B cell (primary cell): ENCODE measurements around the gene SKAP1. TPM values are rescaled to one million over a fixed set of nuclear protein-coding genes. Genes with fewer than 3 reads are reported as not detected.

Experiments
- ATAC-seq: fragments of 200-7000 bp; cut with Tn5 transposase; one replicate; pipeline ENCODE4 v1.10.0; 2021; ENCODE audit warnings: low read depth, mild to moderate bottlenecking, moderate number of reproducible peaks, moderate library complexity
- CTCF ChIA-PET: fragments of 350-600 bp; sonication (Branson Sonifier 250); formaldehyde crosslinking; loops from one replicate; lab custom pipeline; 2021; ENCODE audit warnings: antibody characterized with exemption, inconsistent platforms; lab: Charles Lee
- POLR2A ChIA-PET: fragments of 350-600 bp; sonication (Branson Sonifier 250); formaldehyde crosslinking; loops from one replicate; lab custom pipeline; 2021; ENCODE audit warnings: antibody characterized with exemption; lab: Charles Lee
- DNase-seq: peaks from one replicate; pipeline ENCODE4 v3.0.0; 2013
- H2AFZ ChIP-seq: 2 replicates; pipeline ENCODE4 v1.6.1; 2012; ENCODE audit warnings: mild to moderate bottlenecking, low read depth, low read length; ENCODE audit not compliant: insufficient read depth, poor library complexity, severe bottlenecking
- H3K27ac ChIP-seq, 2 donors: 1 replicate in 1 of 2; 2 replicates in 1 of 2; pipeline ENCODE4 v1.5.1; 2012 to 2013; ENCODE audit warnings: low read length in 2 of 2, mild to moderate bottlenecking in 2 of 2, moderate library complexity in 1 of 2
- H3K27me3 ChIP-seq, 4 experiments: fragments of 200-600 bp in 1 of 4; sonication (generic) in 1 of 4; replicated peaks in 1 of 4; 1 replicate in 2 of 4; 2 replicates in 2 of 4; pipeline versions ENCODE4 v1.6.1 to v1.7.0; 2013 to 2016; ENCODE audit warnings: low read length in 3 of 4, mild to moderate bottlenecking in 2 of 4, mixed read lengths in 1 of 4, moderate library complexity in 1 of 4; ENCODE audit not compliant: insufficient read depth in 4 of 4, control insufficient read depth in 3 of 4; ENCODE audit errors: control extremely low read depth in 1 of 4
- H3K36me3 ChIP-seq, 2 experiments: replicated peaks in 1 of 2; 1 replicate in 1 of 2; 2 replicates in 1 of 2; pipeline versions ENCODE4 v1.6.1 to v1.7.1; 2013; ENCODE audit warnings: low read length in 1 of 2; ENCODE audit not compliant: insufficient read depth in 2 of 2, control insufficient read depth in 1 of 2; ENCODE audit errors: control extremely low read depth in 1 of 2, extremely low read depth in 1 of 2
- H3K4me1 ChIP-seq, 2 donors: fragments of 200-600 bp in 1 of 2; sonication (generic) in 1 of 2; 1 replicate in 1 of 2; 2 replicates in 1 of 2; pipeline versions ENCODE4 v1.5.1 to v1.6.1; 2013 to 2017; ENCODE audit warnings: low read length in 2 of 2; ENCODE audit not compliant: control insufficient read depth in 2 of 2, insufficient read depth in 2 of 2
- H3K4me2 ChIP-seq: replicated peaks from 2 replicates; pipeline ENCODE3; 2012; ENCODE audit warnings: mild to moderate bottlenecking, low read depth, low read length; ENCODE audit not compliant: poor library complexity, severe bottlenecking
- H3K4me3 ChIP-seq, 5 experiments: fragments of 200-600 bp in 1 of 5; sonication (generic) in 1 of 5; 1 replicate in 3 of 5; 2 replicates in 2 of 5; pipeline versions ENCODE4 v1.5.1 to v1.7.0; 2011 to 2016; ENCODE audit warnings: low read length in 4 of 5, mild to moderate bottlenecking in 4 of 5, low read depth in 2 of 5, control low read depth in 1 of 5, moderate library complexity in 1 of 5; ENCODE audit not compliant: insufficient read depth in 1 of 5; ENCODE audit errors: control extremely low read depth in 1 of 5, extremely low read depth in 1 of 5
- H3K79me2 ChIP-seq: fragments of 200-600 bp; sonication (generic); one replicate; pipeline ENCODE4 v1.6.0; 2016; ENCODE audit warnings: low read length; ENCODE audit not compliant: control insufficient read depth, insufficient read depth
- H3K9ac ChIP-seq: fragments of 200-600 bp; sonication (generic); 2 replicates; pipeline ENCODE4 v1.6.1; 2017; ENCODE audit warnings: mild to moderate bottlenecking, low read length, moderate library complexity
- H3K9me3 ChIP-seq, 3 donors: one replicate each; pipeline versions ENCODE4 v1.6.1 to v1.7.1; 2013; ENCODE audit warnings: low read length in 2 of 3; ENCODE audit not compliant: control insufficient read depth in 2 of 3, insufficient read depth in 1 of 3; ENCODE audit errors: control extremely low read depth in 1 of 3
- H4K20me1 ChIP-seq: 2 replicates; pipeline ENCODE4 v1.6.0; 2012; ENCODE audit warnings: mild to moderate bottlenecking, low read length; ENCODE audit not compliant: insufficient read depth, control insufficient read depth, poor library complexity, severe bottlenecking
- H3K27ac Mint-ChIP-seq: one replicate; pipeline ENCODE4 v1.8.0; 2021; ENCODE audit warnings: mixed read lengths
- H3K27me3 Mint-ChIP-seq: one replicate; pipeline ENCODE4 v1.8.0; 2021; ENCODE audit warnings: mixed read lengths
- H3K4me1 Mint-ChIP-seq: one replicate; pipeline ENCODE4 v1.8.0; 2021; ENCODE audit warnings: mixed read lengths
- H3K4me3 Mint-ChIP-seq: one replicate; pipeline ENCODE4 v1.8.0; 2021; ENCODE audit warnings: mixed read lengths
- H3K9me3 Mint-ChIP-seq: one replicate; pipeline ENCODE4 v1.8.0; 2022; ENCODE audit warnings: mixed read lengths; ENCODE audit not compliant: insufficient read depth
- EZH2 ChIP-seq: IDR thresholded peaks from 2 replicates; pipeline ENCODE4 v1.6.1; 2012; ENCODE audit warnings: borderline replicate concordance, low read depth, mild to moderate bottlenecking, moderate library complexity, low read length; ENCODE audit not compliant: insufficient read depth, poor library complexity, severe bottlenecking
- WGBS: methylation state at CpG from one replicate; pipeline ENCODE4 v1.1.5; 2013; ENCODE audit warnings: missing lambda C conversion rate; ENCODE audit not compliant: insufficient coverage; 5-methylcytosine and 5-hydroxymethylcytosine counted together
- intact Hi-C: fragments of 100-400 bp; cut with micrococcal nuclease; formaldehyde crosslinking; loops from one replicate; pipeline ENCODE4 v1.10.0; 2022
- polyA plus RNA-seq: library from polyadenylated mRNA; depleted of rRNA; stranded (reverse); fragments of >200 nt; gene quantifications from 2 replicates; pipeline ENCODE4 v1.2.3, GENCODE V29; 2012
- total RNA-seq, 2 donors: library from RNA; stranded (reverse); fragments of 120-200 nt in 1 of 2; gene quantifications; 1 replicate in 1 of 2; 2 replicates in 1 of 2; pipeline versions ENCODE4 v1.2.3 to v1.2.4, GENCODE V29; 2013 to 2022
- TF ChIP-seq, protein P1 (sequence below): fragments of 200-600 bp; IDR thresholded peaks from one replicate; pipeline ENCODE4 v1.8.0; 2022; ENCODE audit warnings: antibody characterized with exemption, mild to moderate bottlenecking

Gene SKAP1
- total and polyA plus RNA-seq, 2 donors (not counting 1 experiment from before 2014, with no cell fraction given): 33.1 to 37.3 TPM

DNA sequence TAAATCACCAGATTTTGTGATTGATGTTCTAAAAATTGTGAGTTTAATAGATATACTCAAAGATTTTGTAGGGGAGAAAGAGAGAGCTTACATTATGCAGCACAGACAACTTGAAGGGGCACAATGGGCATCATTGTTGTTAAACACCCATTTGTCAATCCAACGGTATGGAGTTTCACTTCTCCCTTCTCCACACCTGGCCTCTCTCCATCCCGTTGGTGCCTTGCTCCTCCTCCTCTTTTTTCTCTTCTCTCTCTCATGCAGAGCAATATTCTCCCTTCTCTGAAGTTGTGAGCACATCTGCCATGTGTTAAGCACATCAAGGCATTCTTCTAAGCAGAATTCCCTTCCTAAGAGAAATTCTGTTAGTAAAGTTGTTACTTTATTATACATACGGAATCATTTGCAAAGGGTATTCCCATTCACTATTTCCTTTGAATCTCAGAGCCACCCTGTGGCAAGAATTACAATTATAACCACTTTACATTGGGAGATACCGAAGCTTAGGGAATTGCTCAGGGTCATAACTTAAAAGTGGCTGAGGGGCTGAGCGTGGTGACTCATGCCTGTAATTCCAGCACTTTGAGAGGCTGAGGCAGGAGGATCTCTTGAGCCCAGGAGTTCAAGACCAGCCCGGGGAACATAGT, 40.5 kb upstream of the SKAP1 start:
- intact Hi-C loops: no loop called here
- ATAC-seq (no peak), DNase-seq (no peak)
- Mint-ChIP-seq H3K27me3 (peaks cover 29% of the 10 kb centered on the region), H3K27ac (no peak overlapping the region), H3K4me3 (no peak overlapping the region), H3K4me1 (peaks cover 3% of the 10 kb centered on the region), H3K9me3 (no peaks in the 10 kb centered on the region)
- no peaks in the 10 kb centered on the region for H4K20me1 ChIP-seq
- H3K9ac ChIP-seq: no peak overlapping the region
- no peaks in the 10 kb centered on the region for H3K36me3 ChIP-seq
- H3K4me1 ChIP-seq: no peaks in the 10 kb centered on the region
- H3K79me2 ChIP-seq: no peaks in the 10 kb centered on the region
- POLR2A ChIA-PET: no interaction called here
- no peak for TF ChIP-seq EZH2
- TF ChIP-seq, protein P1, sequence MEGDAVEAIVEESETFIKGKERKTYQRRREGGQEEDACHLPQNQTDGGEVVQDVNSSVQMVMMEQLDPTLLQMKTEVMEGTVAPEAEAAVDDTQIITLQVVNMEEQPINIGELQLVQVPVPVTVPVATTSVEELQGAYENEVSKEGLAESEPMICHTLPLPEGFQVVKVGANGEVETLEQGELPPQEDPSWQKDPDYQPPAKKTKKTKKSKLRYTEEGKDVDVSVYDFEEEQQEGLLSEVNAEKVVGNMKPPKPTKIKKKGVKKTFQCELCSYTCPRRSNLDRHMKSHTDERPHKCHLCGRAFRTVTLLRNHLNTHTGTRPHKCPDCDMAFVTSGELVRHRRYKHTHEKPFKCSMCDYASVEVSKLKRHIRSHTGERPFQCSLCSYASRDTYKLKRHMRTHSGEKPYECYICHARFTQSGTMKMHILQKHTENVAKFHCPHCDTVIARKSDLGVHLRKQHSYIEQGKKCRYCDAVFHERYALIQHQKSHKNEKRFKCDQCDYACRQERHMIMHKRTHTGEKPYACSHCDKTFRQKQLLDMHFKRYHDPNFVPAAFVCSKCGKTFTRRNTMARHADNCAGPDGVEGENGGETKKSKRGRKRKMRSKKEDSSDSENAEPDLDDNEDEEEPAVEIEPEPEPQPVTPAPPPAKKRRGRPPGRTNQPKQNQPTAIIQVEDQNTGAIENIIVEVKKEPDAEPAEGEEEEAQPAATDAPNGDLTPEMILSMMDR: no peak
- no peak overlapping the region for H3K4me3 ChIP-seq
- CTCF ChIA-PET: interaction anchor here (1.0 to 3.6 kb wide), 3 partner anchors 13 to 135 kb away, joined by 3 to 13 read pairs (median 3); no protein-coding TSS in a partner anchor
- H3K4me2 ChIP-seq: no peak overlapping the region
- no peak overlapping the region for H2AFZ ChIP-seq
- peaks cover 0 to 4% (median 1%) of the 10 kb centered on the region in 4 experiments for H3K27me3 ChIP-seq
- WGBS: 50% methylated on average over 4 of the region's 6 CpGs
- H3K9me3 ChIP-seq: no peaks in the 10 kb centered on the region
- no peak overlapping the region for H3K27ac ChIP-seq

DNA sequence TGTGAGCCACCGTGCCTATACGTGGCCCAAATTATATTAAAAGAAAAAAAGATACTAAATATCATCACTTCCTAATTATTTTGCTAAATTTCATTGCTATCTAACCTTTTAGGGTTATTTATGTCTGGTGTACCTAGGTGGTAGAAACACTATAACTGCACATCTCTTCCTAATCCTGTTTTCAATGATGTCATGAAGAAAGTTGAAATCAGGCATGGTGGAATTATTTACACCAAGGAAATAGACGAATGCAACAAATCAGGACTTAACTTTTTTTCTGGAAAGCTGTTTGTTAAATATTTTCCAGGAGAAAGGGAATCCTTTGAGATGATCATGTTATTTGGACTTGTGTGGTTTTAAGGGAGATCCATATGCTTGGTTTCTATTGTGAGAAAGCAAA, 39.2 kb upstream of the SKAP1 start:
- Histone ChIP-seq H3K27ac (no peak overlapping the region), H3K9me3 (no peaks in the 10 kb centered on the region), H3K4me1 (no peaks in the 10 kb centered on the region), H3K36me3 (no peaks in the 10 kb centered on the region), H4K20me1 (no peaks in the 10 kb centered on the region), H2AFZ (no peak overlapping the region), H3K4me3 (no peak overlapping the region), H3K9ac (no peak overlapping the region), H3K27me3 (peaks cover 0 to 4% (median 1%) of the 10 kb centered on the region in 4 experiments), H3K4me2 (no peak overlapping the region), H3K79me2 (no peaks in the 10 kb centered on the region)
- ChIA-PET CTCF (interaction anchor here (3.6 kb wide), 1 partner anchor 12 kb away, joined by 13 read pairs; no protein-coding TSS in a partner anchor), POLR2A (no interaction called here)
- intact Hi-C loops: no loop called here
- Mint-ChIP-seq H3K4me3 (no peak overlapping the region), H3K4me1 (peaks cover 3% of the 10 kb centered on the region), H3K27me3 (peaks cover 34% of the 10 kb centered on the region), H3K9me3 (no peaks in the 10 kb centered on the region), H3K27ac (no peak overlapping the region)
- TF ChIP-seq, protein P1: no peak
- no peak for TF ChIP-seq EZH2
- WGBS: no CpG with 5 or more reads among the region's 3 CpGs
- ATAC-seq: no peak
- DNase-seq: no peak
